HepG2 (cell line): ENCODE measurements around the gene CAPN12. TPM values are rescaled to one million over a fixed set of nuclear protein-coding genes. Genes with fewer than 3 reads are reported as not detected.
A peak's percentile ranks its signal among the peaks of the same experiment; 100 is the strongest.

Experiments
- CREB1 ChIP-seq, 2 experiments: fragments of 450-650 bp in 1 of 2; IDR thresholded peaks; 2 replicates each; pipeline ENCODE4 v1.6.1; 2016 to 2017; ENCODE audit warnings: control low read depth in 1 of 2, mild to moderate bottlenecking in 1 of 2, missing compliant biosample characterization in 1 of 2, missing genetic modification characterization in 1 of 2
- ELF4 ChIP-seq: sonication (generic); formaldehyde crosslinking; IDR thresholded peaks from 2 replicates; pipeline ENCODE4 v1.5.0; 2020; ENCODE audit warnings: missing genetic modification reagents, mild to moderate bottlenecking, moderate library complexity, borderline replicate concordance
- IKZF1 ChIP-seq: fragments of 450-650 bp; IDR thresholded peaks from 2 replicates; pipeline ENCODE4 v1.7.1; 2016
- PRMT3 ChIP-seq: sonication (generic); formaldehyde crosslinking; IDR thresholded peaks from 2 replicates; pipeline ENCODE4 v1.8.1; 2022; ENCODE audit warnings: low read depth, mild to moderate bottlenecking, moderate library complexity, missing genetic modification reagents, borderline replicate concordance
- SETDB1 ChIP-seq: sonication (generic); formaldehyde crosslinking; IDR thresholded peaks from 2 replicates; pipeline ENCODE4 v1.5.1; 2020; ENCODE audit warnings: missing genetic modification reagents, mild to moderate bottlenecking, borderline replicate concordance
- SMYD3 ChIP-seq: sonication (generic); formaldehyde crosslinking; IDR thresholded peaks from 2 replicates; pipeline ENCODE4 v1.8.1; 2023; ENCODE audit warnings: mild to moderate bottlenecking, missing genetic modification reagents
- SP4 ChIP-seq: sonication (generic); formaldehyde crosslinking; IDR thresholded peaks from 2 replicates; pipeline ENCODE4 v1.8.1; 2023; ENCODE audit warnings: mild to moderate bottlenecking, missing genetic modification reagents
- SRY ChIP-seq: sonication (generic); formaldehyde crosslinking; IDR thresholded peaks from 2 replicates; pipeline ENCODE4 v1.8.0; 2022; ENCODE audit warnings: mild to moderate bottlenecking, missing genetic modification reagents
- TBP ChIP-seq: sonication (generic); formaldehyde crosslinking; IDR thresholded peaks from 2 replicates; pipeline ENCODE4 v1.5.0; 2020; ENCODE audit warnings: missing genetic modification reagents
- ZNF260 ChIP-seq: sonication (generic); formaldehyde crosslinking; IDR thresholded peaks from 2 replicates; pipeline ENCODE4 v1.4.0; 2020; ENCODE audit warnings: missing genetic modification reagents, low read depth, mild to moderate bottlenecking, borderline replicate concordance
- ZNF34 ChIP-seq: sonication (generic); formaldehyde crosslinking; IDR thresholded peaks from 2 replicates; pipeline ENCODE4 v1.4.0; 2020; ENCODE audit warnings: mild to moderate bottlenecking, missing genetic modification reagents, borderline replicate concordance
- ZNF432 ChIP-seq: sonication (generic); formaldehyde crosslinking; IDR thresholded peaks from 2 replicates; pipeline ENCODE4 v1.5.0; 2020; ENCODE audit warnings: missing genetic modification reagents, mild to moderate bottlenecking, borderline replicate concordance
- ZNF7 ChIP-seq: IDR thresholded peaks from 2 replicates; pipeline ENCODE4 v1.6.1; 2016; ENCODE audit warnings: missing biosample characterization, missing genetic modification reagents
- ZNF788 ChIP-seq: sonication (generic); formaldehyde crosslinking; IDR thresholded peaks from 2 replicates; pipeline ENCODE4 v1.5.0; 2020; ENCODE audit warnings: mild to moderate bottlenecking, missing genetic modification reagents, borderline replicate concordance
- polyA plus RNA-seq, 8 experiments: library from polyadenylated mRNA; depleted of rRNA in 3 of 8; stranded (reverse) in 7 of 8; unstranded in 1 of 8; fragments of >200 nt; fragmentation: Illumina TruSeq in 4 of 8; extraction: Trizol in 4 of 8; gene quantifications; 2 replicates each; pipeline versions ENCODE4 v1.2.1 to v1.2.3, GENCODE V29; 2011 to 2016; ENCODE audit warnings: low read depth in 4 of 8, missing spikeins in 1 of 8, mixed read lengths in 1 of 8; ENCODE audit not compliant: insufficient read depth in 1 of 8
- total RNA-seq, 5 experiments: library from RNA; depleted of rRNA; stranded (reverse); fragments of >200 nt; fragmentation: Illumina TruSeq; extraction: Trizol; gene quantifications; 2 replicates each; pipeline ENCODE4 v1.2.3, GENCODE V29; 2016; ENCODE audit warnings: low read depth in 1 of 5
- TF ChIP-seq, protein P1 (sequence below): IDR thresholded peaks from 2 replicates; pipeline ENCODE4 v1.6.1; 2016; ENCODE audit warnings: low read depth, control low read depth
- TF ChIP-seq, protein P2 (sequence below): sonication (generic); formaldehyde crosslinking; IDR thresholded peaks from 2 replicates; pipeline ENCODE4 v1.4.0; 2020; ENCODE audit warnings: mild to moderate bottlenecking, missing genetic modification reagents
- TF ChIP-seq, protein P3 (sequence below): sonication (generic); formaldehyde crosslinking; IDR thresholded peaks from 2 replicates; pipeline ENCODE4 v1.8.0; 2022; ENCODE audit warnings: missing genetic modification reagents, mild to moderate bottlenecking, inconsistent platforms, borderline replicate concordance
- TF ChIP-seq, protein P4 (sequence below): sonication (generic); formaldehyde crosslinking; IDR thresholded peaks from 2 replicates; pipeline ENCODE4 v1.5.1; 2020; ENCODE audit warnings: mild to moderate bottlenecking, missing genetic modification reagents, borderline replicate concordance

The CAPN12 gene
- total and polyA plus RNA-seq, 2 of the 13 experiments (the other 11 are each of a cell fraction or from before 2014, with no cell fraction given), result 1.6 to 13.6 TPM

- TF ChIP-seq, protein P1, sequence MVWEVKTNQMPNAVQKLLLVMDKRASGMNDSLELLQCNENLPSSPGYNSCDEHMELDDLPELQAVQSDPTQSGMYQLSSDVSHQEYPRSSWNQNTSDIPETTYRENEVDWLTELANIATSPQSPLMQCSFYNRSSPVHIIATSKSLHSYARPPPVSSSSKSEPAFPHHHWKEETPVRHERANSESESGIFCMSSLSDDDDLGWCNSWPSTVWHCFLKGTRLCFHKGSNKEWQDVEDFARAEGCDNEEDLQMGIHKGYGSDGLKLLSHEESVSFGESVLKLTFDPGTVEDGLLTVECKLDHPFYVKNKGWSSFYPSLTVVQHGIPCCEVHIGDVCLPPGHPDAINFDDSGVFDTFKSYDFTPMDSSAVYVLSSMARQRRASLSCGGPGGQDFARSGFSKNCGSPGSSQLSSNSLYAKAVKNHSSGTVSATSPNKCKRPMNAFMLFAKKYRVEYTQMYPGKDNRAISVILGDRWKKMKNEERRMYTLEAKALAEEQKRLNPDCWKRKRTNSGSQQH (CRISPR knock-in tag), result no peak
- TF ChIP-seq, protein P2, sequence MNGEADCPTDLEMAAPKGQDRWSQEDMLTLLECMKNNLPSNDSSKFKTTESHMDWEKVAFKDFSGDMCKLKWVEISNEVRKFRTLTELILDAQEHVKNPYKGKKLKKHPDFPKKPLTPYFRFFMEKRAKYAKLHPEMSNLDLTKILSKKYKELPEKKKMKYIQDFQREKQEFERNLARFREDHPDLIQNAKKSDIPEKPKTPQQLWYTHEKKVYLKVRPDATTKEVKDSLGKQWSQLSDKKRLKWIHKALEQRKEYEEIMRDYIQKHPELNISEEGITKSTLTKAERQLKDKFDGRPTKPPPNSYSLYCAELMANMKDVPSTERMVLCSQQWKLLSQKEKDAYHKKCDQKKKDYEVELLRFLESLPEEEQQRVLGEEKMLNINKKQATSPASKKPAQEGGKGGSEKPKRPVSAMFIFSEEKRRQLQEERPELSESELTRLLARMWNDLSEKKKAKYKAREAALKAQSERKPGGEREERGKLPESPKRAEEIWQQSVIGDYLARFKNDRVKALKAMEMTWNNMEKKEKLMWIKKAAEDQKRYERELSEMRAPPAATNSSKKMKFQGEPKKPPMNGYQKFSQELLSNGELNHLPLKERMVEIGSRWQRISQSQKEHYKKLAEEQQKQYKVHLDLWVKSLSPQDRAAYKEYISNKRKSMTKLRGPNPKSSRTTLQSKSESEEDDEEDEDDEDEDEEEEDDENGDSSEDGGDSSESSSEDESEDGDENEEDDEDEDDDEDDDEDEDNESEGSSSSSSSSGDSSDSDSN (CRISPR knock-in tag), result peak; percentile 55; the same call in 1 of the 2 replicates
- TF ChIP-seq ZNF7 (CRISPR knock-in tag), result no peak
- TF ChIP-seq, protein P3, sequence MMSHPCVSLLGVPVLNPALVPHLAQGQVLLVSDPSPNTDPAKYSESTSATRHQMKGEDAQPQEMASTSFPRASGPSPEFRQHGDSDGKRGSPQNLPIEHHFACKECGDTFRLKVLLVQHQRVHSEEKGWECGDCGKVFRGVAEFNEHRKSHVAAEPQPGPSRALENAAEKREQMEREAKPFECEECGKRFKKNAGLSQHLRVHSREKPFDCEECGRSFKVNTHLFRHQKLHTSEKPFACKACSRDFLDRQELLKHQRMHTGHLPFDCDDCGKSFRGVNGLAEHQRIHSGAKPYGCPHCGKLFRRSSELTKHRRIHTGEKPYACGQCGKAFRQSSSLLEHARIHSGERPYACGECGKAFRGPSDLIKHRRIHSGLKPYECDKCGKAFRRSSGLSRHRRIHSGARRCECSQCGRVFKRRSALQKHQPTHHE (CRISPR knock-in tag), result no peak
- TF ChIP-seq ZNF34, result no peak
- no peak for TF ChIP-seq SRY
- TF ChIP-seq ZNF788, result peak; percentile 45; the same call in 1 of the 2 replicates
- no peak for TF ChIP-seq ELF4 (CRISPR knock-in tag)
- TF ChIP-seq CREB1 (IDR thresholded peaks at IDR 0.05), result no peak
- TF ChIP-seq CREB1 (CRISPR knock-in tag; IDR thresholded peaks at IDR 0.05), result no peak
- TF ChIP-seq IKZF1, result no peak
- TF ChIP-seq SP4, result no peak
- TF ChIP-seq ZNF260 (CRISPR knock-in tag), result no peak
- peak; percentile 78 for TF ChIP-seq SMYD3 (CRISPR knock-in tag)
- TF ChIP-seq TBP (CRISPR knock-in tag), result no peak
- TF ChIP-seq SETDB1 (CRISPR knock-in tag), result no peak
- no peak for TF ChIP-seq PRMT3 (CRISPR knock-in tag)
- TF ChIP-seq ZNF432, result no peak
- TF ChIP-seq, protein P4, sequence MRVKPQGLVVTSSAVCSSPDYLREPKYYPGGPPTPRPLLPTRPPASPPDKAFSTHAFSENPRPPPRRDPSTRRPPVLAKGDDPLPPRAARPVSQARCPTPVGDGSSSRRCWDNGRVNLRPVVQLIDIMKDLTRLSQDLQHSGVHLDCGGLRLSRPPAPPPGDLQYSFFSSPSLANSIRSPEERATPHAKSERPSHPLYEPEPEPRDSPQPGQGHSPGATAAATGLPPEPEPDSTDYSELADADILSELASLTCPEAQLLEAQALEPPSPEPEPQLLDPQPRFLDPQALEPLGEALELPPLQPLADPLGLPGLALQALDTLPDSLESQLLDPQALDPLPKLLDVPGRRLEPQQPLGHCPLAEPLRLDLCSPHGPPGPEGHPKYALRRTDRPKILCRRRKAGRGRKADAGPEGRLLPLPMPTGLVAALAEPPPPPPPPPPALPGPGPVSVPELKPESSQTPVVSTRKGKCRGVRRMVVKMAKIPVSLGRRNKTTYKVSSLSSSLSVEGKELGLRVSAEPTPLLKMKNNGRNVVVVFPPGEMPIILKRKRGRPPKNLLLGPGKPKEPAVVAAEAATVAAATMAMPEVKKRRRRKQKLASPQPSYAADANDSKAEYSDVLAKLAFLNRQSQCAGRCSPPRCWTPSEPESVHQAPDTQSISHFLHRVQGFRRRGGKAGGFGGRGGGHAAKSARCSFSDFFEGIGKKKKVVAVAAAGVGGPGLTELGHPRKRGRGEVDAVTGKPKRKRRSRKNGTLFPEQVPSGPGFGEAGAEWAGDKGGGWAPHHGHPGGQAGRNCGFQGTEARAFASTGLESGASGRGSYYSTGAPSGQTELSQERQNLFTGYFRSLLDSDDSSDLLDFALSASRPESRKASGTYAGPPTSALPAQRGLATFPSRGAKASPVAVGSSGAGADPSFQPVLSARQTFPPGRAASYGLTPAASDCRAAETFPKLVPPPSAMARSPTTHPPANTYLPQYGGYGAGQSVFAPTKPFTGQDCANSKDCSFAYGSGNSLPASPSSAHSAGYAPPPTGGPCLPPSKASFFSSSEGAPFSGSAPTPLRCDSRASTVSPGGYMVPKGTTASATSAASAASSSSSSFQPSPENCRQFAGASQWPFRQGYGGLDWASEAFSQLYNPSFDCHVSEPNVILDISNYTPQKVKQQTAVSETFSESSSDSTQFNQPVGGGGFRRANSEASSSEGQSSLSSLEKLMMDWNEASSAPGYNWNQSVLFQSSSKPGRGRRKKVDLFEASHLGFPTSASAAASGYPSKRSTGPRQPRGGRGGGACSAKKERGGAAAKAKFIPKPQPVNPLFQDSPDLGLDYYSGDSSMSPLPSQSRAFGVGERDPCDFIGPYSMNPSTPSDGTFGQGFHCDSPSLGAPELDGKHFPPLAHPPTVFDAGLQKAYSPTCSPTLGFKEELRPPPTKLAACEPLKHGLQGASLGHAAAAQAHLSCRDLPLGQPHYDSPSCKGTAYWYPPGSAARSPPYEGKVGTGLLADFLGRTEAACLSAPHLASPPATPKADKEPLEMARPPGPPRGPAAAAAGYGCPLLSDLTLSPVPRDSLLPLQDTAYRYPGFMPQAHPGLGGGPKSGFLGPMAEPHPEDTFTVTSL (CRISPR knock-in tag), result no peak; the same call in 1 of the 2 replicates
Observed at GRCh38 chr19:38721979-38722773, 22.1 kb downstream of the CAPN12 start (continued).
